Measurements from ENCODE around the gene UBE4B.
"Not testable (repeated sequence)": the region's sequence is repeated elsewhere in the genome, so short reads cannot be mapped to it uniquely, and the experiment has no call there.

UBE4B gene

GRCh38 chr1:10211805-10212410 is 179.2 kb downstream of the UBE4B start:
- no peak for DNase-seq

GRCh38 chr1:10212476-10212875 is 179.7 kb downstream of the UBE4B start:
- no peak for DNase-seq

GRCh38 chr1:10213186-10213705 is 180.5 kb downstream of the UBE4B start:
- no peak for DNase-seq

- DNase-seq: no peak
Observed at GRCh38 chr1:10216090-10216749, 183.5 kb downstream of the UBE4B start.

- DNase-seq: peak; percentile 42
Observed at GRCh38 chr1:10217748-10218441, 185.1 kb downstream of the UBE4B start.

GRCh38 chr1:10220200-10220599 is 187.4 kb downstream of the UBE4B start:
- DNase-seq: no peak

GRCh38 chr1:10220657-10221056 is 187.9 kb downstream of the UBE4B start:
- DNase-seq: not testable (repeated sequence)

- DNase-seq: no peak
Observed at GRCh38 chr1:10225573-10225972, 192.8 kb downstream of the UBE4B start.

GRCh38 chr1:10228528-10228927 is 195.8 kb downstream of the UBE4B start:
- DNase-seq: peak; percentile 24

GRCh38 chr1:10229903-10230302 is 197.1 kb downstream of the UBE4B start:
- DNase-seq: no peak

All from fibroblast of skin of abdomen (primary cell).